Measurements from ENCODE around the gene SSBP4.

SSBP4 gene

GRCh38 chr19:18446145-18446810 lies 27.1 kb downstream of the SSBP4 start:
- FAIRE-seq, result no peak

GRCh38 chr19:18446811-18447359 lies 27.7 kb downstream of the SSBP4 start:
- FAIRE-seq, result no peak

GRCh38 chr19:18449552-18449951 lies 30.4 kb downstream of the SSBP4 start:
- FAIRE-seq, result no peak

- FAIRE-seq, result no peak
Observed at GRCh38 chr19:18450021-18450930, 31.1 kb downstream of the SSBP4 start.

- FAIRE-seq, result no peak
Observed at GRCh38 chr19:18450931-18451836, 32.0 kb downstream of the SSBP4 start.

- no peak for FAIRE-seq
Observed at GRCh38 chr19:18452386-18452785, 33.2 kb downstream of the SSBP4 start.

- FAIRE-seq, result no peak
Observed at GRCh38 chr19:18453269-18454024, 34.2 kb downstream of the SSBP4 start.

- FAIRE-seq, result no peak
Observed at GRCh38 chr19:18456279-18456678, 37.1 kb downstream of the SSBP4 start.

- no peak for FAIRE-seq
Observed at GRCh38 chr19:18456974-18457373, 37.8 kb downstream of the SSBP4 start.

- FAIRE-seq, result no peak
Observed at GRCh38 chr19:18457483-18458331, 38.5 kb downstream of the SSBP4 start.

- FAIRE-seq, result no peak
Observed at GRCh38 chr19:18460900-18461299, 41.7 kb downstream of the SSBP4 start.

- no peak for FAIRE-seq
Observed at GRCh38 chr19:18461471-18461870, 42.3 kb downstream of the SSBP4 start.

- no peak for FAIRE-seq
Observed at GRCh38 chr19:18464646-18465045, 45.4 kb downstream of the SSBP4 start.

- no peak for FAIRE-seq
Observed at GRCh38 chr19:18465214-18465963, 46.2 kb downstream of the SSBP4 start.

GRCh38 chr19:18465964-18466339 lies 46.8 kb downstream of the SSBP4 start:
- no peak for FAIRE-seq

- no peak for FAIRE-seq
Observed at GRCh38 chr19:18466354-18466753, 47.2 kb downstream of the SSBP4 start.

- no peak for FAIRE-seq
Observed at GRCh38 chr19:18467978-18468377, 48.8 kb downstream of the SSBP4 start.

- no peak for FAIRE-seq
Observed at GRCh38 chr19:18468517-18468916, 49.3 kb downstream of the SSBP4 start.

GRCh38 chr19:18469069-18469846 lies 50.1 kb downstream of the SSBP4 start:
- no peak for FAIRE-seq
